ENCODE measurements around the gene PHC3.

Gene PHC3

DNA sequence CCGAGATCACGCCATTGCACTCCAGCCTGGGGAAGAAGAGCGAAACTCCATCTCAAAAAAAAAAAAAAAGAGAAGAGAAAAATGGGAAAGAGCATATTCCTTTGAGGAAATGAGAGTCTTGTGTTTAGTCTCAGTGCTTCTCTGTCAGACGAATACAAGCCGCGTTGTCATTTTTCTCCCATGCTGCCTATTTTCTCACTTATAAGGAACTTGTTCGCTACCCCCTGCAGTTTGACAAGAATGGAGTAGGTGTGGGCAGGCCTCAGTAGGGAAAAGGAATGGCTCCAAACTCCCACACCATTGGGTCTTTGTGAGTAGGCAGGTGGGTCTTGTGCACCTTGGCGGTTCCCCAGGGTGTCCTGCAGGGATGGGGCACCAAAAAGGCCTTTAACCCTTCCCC, 137.3 kb downstream of the PHC3 start:
- no peak for DNase-seq (ENCODE audit: low read depth in 2 of 2)

DNA sequence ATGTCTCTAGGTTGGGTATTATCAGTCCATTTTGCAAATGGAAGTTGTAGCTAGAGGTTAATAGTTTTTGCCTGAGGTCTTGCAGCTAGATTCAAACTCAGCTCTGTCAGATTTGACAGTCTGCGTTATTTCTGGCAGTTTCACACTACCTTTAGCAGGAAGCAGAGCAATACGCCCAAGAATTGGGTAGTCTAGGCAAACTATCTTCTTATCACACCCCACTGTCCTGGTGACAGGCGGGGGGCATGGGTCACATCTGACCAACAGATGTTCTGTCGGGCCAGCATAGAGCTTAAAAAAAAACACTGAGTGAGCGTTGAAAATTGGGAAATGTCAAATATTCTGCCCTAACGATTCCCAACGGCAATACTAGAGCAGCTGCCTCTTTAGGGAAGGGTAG, 138.0 kb downstream of the PHC3 start:
- no peak for DNase-seq (ENCODE audit: low read depth in 2 of 2)

DNA sequence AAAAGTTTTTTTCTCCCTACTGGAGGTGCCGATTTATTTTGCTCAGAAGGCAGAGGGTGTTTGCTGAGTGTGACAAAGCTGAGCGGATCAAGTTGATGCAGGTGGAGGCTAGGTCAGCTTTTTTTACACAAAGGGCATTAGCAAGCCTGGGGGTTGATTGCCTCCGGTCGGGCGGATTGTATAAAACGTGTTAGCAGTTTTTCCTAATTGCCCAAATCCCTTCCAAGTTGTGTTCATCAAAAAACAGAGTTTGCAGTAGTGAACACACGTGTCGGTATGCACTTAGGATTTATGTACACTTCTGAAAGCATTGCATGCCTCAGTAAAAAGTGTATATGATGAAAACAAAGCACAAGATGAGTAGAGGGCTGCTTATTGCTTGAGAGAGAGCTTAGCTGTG, 141.1 kb downstream of the PHC3 start:
- DNase-seq (ENCODE audit: low read depth in 2 of 2): no peak

DNA sequence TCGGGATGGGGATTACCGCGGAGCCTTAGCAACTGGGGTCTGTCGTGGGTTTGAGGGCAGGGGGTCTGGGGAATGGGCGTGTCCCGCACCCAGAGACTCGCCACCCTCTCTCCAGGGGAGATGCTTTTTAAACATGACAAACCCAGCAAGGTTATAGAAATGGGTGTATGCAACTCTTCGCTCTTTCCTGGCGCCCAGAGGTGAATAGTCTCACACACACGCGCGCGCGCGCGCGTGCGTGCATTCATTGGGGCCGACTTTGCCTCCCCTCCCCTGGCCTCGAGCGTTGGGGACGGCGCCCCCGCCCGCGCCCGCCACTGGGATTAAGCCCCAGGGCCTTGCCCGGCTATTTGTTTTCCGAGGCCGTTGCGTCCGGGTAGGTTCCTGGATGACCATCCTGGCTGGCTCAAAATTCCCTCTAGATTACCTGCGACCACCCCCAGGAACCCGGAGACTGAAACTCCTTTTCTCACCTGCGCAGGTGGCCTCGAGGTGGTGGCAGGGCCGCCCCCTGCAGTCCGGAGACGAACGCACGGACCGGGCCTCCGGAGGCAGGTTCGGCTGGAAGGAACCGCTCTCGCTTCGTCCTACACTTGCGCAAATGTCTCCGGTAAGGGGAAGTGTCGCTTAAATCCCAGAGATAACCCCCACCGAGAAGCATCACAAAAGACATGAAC, 143.0 kb downstream of the PHC3 start:
- DNase-seq (ENCODE audit: low read depth in 2 of 2): no peak

All from fibroblast of skin of left biceps (primary cell).